Measurements from ENCODE around the gene ENPP1. TPM values are rescaled to one million over a fixed set of nuclear protein-coding genes. Genes with fewer than 3 reads are reported as not detected.
"Not testable (repeated sequence)": the region's sequence is repeated elsewhere in the genome, so short reads cannot be mapped to it uniquely, and the experiment has no call there.

The ENPP1 gene
- total RNA-seq, 2 donors from 2014 or later = 1.0 to 9.5 TPM

DNA sequence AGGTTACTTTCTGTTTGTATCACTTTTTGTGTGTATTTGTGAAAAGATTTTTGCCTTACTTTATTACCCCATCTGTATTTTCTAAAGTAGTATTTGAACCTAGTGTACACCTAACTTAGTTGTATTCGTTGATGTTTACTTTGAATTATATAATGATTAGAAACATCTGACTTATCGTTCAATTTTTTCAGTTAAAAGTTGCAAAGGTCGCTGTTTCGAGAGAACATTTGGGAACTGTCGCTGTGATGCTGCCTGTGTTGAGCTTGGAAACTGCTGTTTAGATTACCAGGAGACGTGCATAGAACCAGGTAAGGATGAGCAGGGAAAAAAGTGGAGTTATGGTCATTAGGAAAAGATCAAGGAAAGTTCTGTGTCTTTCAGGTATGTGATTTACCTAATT lies 42.0 kb downstream of the ENPP1 start:
- ATAC-seq (no peak), DNase-seq (ENCODE audit: low spot score) (no peak)
- Mint-ChIP-seq H3K4me1 (ENCODE audit: low read depth in 2 of 2) (no peaks in the 10 kb centered on the region), H3K4me3 (no peak overlapping the region), H3K36me3 (no peaks in the 10 kb centered on the region), H3K27ac (no peak overlapping the region), H3K27me3 (peaks cover 3 to 27% of the 10 kb centered on the region in 2 donors), H3K9me3 (no peaks in the 10 kb centered on the region)

DNA sequence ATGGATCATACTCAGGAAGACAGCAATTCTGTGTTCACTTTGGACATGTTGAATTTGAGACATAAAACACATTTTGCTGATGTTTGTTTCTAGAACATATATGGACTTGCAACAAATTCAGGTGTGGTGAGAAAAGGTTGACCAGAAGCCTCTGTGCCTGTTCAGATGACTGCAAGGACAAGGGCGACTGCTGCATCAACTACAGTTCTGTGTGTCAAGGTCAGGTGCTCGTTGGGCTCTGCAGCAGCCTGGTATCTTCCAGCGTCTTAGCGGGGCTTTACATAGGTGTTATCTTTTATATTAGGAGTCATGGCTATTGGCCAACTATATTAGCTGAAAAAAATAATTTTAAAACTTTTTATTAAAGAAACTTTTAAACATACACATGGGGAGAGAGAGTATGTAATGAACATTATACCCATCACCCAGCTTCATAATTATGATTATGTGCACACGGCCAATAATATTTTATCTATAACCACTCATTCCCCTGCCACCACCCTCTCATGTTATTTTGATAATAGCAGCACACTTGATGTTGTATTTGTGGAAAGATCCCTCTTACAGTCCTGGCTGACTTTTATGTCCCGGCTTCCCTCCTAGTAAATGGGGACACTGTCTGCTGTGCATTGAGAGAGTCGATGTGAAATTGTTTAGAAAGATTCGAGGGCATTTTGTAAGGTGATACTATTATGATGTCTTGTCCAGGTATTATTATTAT lies 43.4 kb downstream of the ENPP1 start:
- Mint-ChIP-seq H3K4me1 (ENCODE audit: low read depth in 2 of 2) (no peaks in the 10 kb centered on the region), H3K4me3 (no peak overlapping the region), H3K27me3 (peaks cover 0 to 19% of the 10 kb centered on the region in 2 donors), H3K36me3 (no peaks in the 10 kb centered on the region), H3K27ac (no peak overlapping the region), H3K9me3 (no peaks in the 10 kb centered on the region)
- DNase-seq (ENCODE audit: low spot score) = no peak
- ATAC-seq = no peak

- Mint-ChIP-seq H3K4me3 (no peak overlapping the region), H3K27me3 (peaks cover 0 to 12% of the 10 kb centered on the region in 2 donors), H3K9me3 (no peaks in the 10 kb centered on the region), H3K36me3 (no peaks in the 10 kb centered on the region), H3K27ac (no peak overlapping the region), H3K4me1 (ENCODE audit: low read depth in 2 of 2) (no peaks in the 10 kb centered on the region)
- no peak for DNase-seq (ENCODE audit: low spot score)
- ATAC-seq = no peak
These were observed 44.4 kb downstream of the ENPP1 start for GRCh38 chr6:131852200-131852599.

DNA sequence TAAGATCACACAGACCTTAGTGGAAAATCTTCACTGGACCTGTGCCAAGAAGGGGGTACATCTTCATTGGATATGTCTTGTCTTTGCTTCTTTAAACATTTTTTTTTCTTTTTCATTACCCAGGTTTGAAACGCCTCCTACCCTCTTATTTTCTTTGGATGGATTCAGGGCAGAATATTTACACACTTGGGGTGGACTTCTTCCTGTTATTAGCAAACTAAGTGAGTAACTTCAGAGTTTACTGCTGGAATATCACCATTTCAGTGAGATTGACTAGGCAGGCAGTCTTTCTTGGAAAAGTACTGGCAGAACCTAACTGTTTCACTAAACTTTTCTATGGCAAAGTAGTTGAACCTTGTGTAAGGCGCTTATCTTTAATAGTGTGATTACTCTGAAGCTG lies 47.0 kb downstream of the ENPP1 start:
- DNase-seq (ENCODE audit: low spot score) = no peak
- H3K4me1 Mint-ChIP-seq (ENCODE audit: low read depth in 2 of 2) = no peaks in the 10 kb centered on the region
- H3K36me3 Mint-ChIP-seq = no peaks in the 10 kb centered on the region
- no peaks in the 10 kb centered on the region for H3K9me3 Mint-ChIP-seq
- no peak for ATAC-seq
- H3K27ac Mint-ChIP-seq = no peak overlapping the region
- peaks cover 3% of the 10 kb centered on the region in 2 donors for H3K27me3 Mint-ChIP-seq
- H3K4me3 Mint-ChIP-seq = no peak overlapping the region

DNA sequence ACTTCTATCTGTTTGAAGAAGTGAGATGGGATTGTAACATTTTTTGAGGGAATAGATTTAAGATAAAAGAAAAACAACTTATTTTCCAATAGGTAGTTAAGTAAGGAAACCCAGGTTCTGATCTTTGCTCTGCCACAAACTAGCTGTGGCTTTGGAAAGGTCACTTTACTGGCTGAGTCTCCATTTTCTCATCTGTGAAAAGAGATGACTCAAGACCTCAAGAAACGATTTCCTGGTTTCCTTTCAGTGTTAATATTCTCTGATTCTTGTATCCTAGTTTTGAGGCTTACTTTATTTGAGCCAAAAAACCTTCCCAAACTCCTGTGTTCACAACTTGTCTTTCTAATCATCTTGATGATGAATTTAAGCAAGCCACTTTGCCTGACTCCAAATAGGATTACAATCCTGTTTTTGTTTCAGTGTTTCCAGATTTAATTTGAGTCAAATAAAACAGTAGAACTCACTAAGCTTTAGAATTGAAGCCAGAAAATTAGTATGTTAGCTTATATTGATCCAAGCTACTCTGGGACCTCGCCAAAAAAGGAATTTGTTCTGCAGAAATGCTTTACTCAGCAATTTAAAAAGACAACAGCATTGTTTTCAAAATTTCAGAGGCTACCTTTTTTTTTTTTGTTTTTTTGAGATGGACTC lies 51.1 kb downstream of the ENPP1 start:
- no peak overlapping the region for H3K4me3 Mint-ChIP-seq
- no peaks in the 10 kb centered on the region for H3K4me1 Mint-ChIP-seq (ENCODE audit: low read depth in 2 of 2)
- no peak overlapping the region for H3K27ac Mint-ChIP-seq
- ATAC-seq (no peak), DNase-seq (ENCODE audit: low spot score) (no peak)
- no peaks in the 10 kb centered on the region for H3K36me3 Mint-ChIP-seq
- peaks cover 0 to 9% of the 10 kb centered on the region in 2 donors for H3K27me3 Mint-ChIP-seq
- no peaks in the 10 kb centered on the region for H3K9me3 Mint-ChIP-seq

GRCh38 chr6:131859658-131860057 lies 51.8 kb downstream of the ENPP1 start:
- not testable (repeated sequence) for ATAC-seq; H3K9me3 Mint-ChIP-seq; DNase-seq (ENCODE audit: low spot score); H3K4me3 Mint-ChIP-seq; H3K36me3 Mint-ChIP-seq; H3K27ac Mint-ChIP-seq; H3K4me1 Mint-ChIP-seq (ENCODE audit: low read depth in 2 of 2)
- peaks cover 0 to 10% of the 10 kb centered on the region in 2 donors for H3K27me3 Mint-ChIP-seq

GRCh38 chr6:131861381-131861780 lies 53.6 kb downstream of the ENPP1 start:
- Mint-ChIP-seq H3K9me3 (no peaks in the 10 kb centered on the region), H3K27me3 (peaks cover 5 to 13% of the 10 kb centered on the region in 2 donors), H3K36me3 (no peaks in the 10 kb centered on the region), H3K27ac (no peak overlapping the region), H3K4me3 (no peak overlapping the region), H3K4me1 (ENCODE audit: low read depth in 2 of 2) (no peaks in the 10 kb centered on the region)
- no peak for DNase-seq (ENCODE audit: low spot score)
- no peak for ATAC-seq

- Mint-ChIP-seq H3K9me3 (no peaks in the 10 kb centered on the region), H3K4me3 (no peak overlapping the region)
These were observed 54.7 kb downstream of the ENPP1 start for GRCh38 chr6:131862476-131862875.

GRCh38 chr6:131867744-131868143 lies 59.9 kb downstream of the ENPP1 start:
- H3K27ac Mint-ChIP-seq = no peak overlapping the region
- H3K36me3 Mint-ChIP-seq = no peaks in the 10 kb centered on the region
- ATAC-seq (no peak), DNase-seq (ENCODE audit: low spot score) (no peak)
- H3K9me3 Mint-ChIP-seq = no peaks in the 10 kb centered on the region
- H3K4me1 Mint-ChIP-seq (ENCODE audit: low read depth in 2 of 2) = no peaks in the 10 kb centered on the region
- peaks cover 6 to 7% of the 10 kb centered on the region in 2 donors for H3K27me3 Mint-ChIP-seq
- H3K4me3 Mint-ChIP-seq = no peak overlapping the region

More at GRCh38 chr6:131862476-131862875, 54.7 kb downstream of the ENPP1 start:
- DNase-seq (ENCODE audit: low spot score) (no peak), ATAC-seq (no peak)
- Mint-ChIP-seq H3K36me3 (no peaks in the 10 kb centered on the region), H3K27ac (no peak overlapping the region), H3K27me3 (peaks cover 7 to 13% of the 10 kb centered on the region in 2 donors), H3K4me1 (ENCODE audit: low read depth in 2 of 2) (no peaks in the 10 kb centered on the region)

DNA sequence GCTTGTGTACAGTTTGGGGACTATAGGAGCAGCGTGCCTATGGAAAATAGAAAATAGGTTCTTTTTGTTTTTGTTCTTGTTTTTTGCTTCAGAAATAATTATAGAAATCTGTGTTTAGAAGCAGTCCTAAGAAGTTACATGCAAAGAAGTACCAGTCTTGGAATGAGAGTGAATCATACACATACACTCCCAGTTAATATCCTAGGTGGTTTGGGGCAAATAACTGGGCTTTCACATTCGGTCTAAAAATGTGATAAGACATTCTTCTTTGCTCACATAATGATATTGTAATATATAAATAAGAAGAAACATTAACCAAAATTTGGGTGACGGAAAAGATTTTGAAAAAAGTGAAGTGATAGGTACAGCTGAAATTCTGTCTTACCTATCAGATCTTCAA lies 61.0 kb downstream of the ENPP1 start:
- ATAC-seq (no peak), DNase-seq (ENCODE audit: low spot score) (no peak)
- H3K4me1 Mint-ChIP-seq (ENCODE audit: low read depth in 2 of 2) = no peaks in the 10 kb centered on the region
- H3K27me3 Mint-ChIP-seq = peaks cover 5 to 7% of the 10 kb centered on the region in 2 donors
- H3K9me3 Mint-ChIP-seq = no peaks in the 10 kb centered on the region
- no peak overlapping the region for H3K4me3 Mint-ChIP-seq
- H3K36me3 Mint-ChIP-seq = no peaks in the 10 kb centered on the region
- no peak overlapping the region for H3K27ac Mint-ChIP-seq

DNA sequence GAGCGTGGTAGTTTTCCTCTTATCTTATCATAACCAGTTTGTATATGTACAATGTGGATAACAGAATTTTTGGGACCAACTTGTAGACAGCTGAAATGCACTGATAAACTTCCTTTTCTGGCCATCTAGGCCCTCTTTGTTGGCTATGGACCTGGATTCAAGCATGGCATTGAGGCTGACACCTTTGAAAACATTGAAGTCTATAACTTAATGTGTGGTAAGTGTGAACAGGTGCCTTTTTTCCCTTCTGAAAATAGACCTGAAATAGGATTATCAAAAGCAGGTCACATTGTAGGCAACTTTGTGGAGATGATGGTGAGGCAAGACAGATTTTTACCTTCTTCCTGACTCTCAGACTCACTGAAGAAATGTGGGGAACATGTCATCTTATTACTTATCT lies 67.8 kb downstream of the ENPP1 start:
- ATAC-seq = no peak
- Mint-ChIP-seq H3K4me3 (no peak overlapping the region), H3K4me1 (ENCODE audit: low read depth in 2 of 2) (no peaks in the 10 kb centered on the region), H3K9me3 (no peaks in the 10 kb centered on the region), H3K36me3 (no peaks in the 10 kb centered on the region), H3K27me3 (no peaks in the 10 kb centered on the region), H3K27ac (no peak overlapping the region)
- no peak for DNase-seq (ENCODE audit: low spot score)

DNA sequence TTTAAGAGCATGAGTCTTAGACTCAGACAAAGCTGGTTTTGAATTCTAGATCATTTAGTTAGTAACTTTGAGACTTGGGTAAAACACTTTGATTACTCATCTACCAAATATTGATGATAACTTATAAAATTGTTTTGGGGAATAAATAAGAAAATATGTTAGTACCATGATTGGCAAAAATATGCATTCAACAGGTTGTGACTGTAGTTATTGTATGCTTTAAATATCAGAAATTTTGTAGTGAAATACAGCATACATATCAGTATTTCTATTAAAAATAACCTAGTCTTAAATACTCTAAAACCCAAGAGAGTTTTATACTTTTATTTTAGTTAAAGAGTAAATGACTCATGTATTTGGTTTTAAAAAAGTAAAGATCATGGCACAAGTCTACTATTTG lies 68.7 kb downstream of the ENPP1 start:
- Mint-ChIP-seq H3K27me3 (no peaks in the 10 kb centered on the region), H3K4me3 (no peak overlapping the region), H3K27ac (no peak overlapping the region), H3K4me1 (ENCODE audit: low read depth in 2 of 2) (no peaks in the 10 kb centered on the region), H3K9me3 (no peaks in the 10 kb centered on the region), H3K36me3 (no peaks in the 10 kb centered on the region)
- no peak for DNase-seq (ENCODE audit: low spot score)
- ATAC-seq = no peak

DNA sequence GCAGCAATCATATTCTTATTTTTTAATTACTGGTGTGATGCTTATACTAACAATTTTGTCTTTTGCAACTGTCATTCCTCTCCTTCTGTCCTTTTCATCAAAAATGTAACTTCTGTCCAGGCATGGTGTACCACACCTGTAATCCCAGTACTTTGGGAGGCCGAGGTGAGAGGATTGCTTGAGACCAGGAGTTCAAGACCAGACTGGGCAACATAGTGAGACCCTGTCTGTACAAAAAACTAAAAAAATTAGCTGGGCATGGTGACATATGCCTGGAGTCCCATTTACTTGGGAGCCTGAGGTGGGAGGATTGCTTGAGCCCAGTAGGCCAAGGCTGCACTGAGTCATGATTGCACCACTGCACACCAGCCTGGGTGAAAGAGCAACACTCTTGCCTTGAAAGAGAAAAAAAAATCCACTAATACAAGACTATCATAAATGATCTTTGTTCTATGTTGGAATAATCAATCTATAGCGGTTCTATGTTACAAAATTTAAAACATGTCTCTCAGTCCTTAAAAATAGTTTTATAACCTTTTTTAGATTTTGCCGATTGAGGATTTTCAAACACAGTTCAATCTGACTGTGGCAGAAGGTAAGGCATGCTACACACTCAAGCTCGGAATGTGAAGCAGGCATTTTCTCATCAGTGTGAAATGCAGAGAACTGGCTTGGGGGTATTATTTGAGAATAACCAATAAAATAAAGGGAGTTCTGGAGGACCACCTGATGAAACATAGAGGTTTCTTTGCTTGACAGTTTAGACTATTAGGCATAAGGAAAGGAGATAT lies 70.4 kb downstream of the ENPP1 start:
- no peak overlapping the region for H3K4me3 Mint-ChIP-seq
- H3K4me1 Mint-ChIP-seq (ENCODE audit: low read depth in 2 of 2) = no peaks in the 10 kb centered on the region
- H3K9me3 Mint-ChIP-seq = no peaks in the 10 kb centered on the region
- no peaks in the 10 kb centered on the region for H3K27me3 Mint-ChIP-seq
- DNase-seq (ENCODE audit: low spot score) (no peak), ATAC-seq (no peak)
- H3K36me3 Mint-ChIP-seq = no peaks in the 10 kb centered on the region
- no peak overlapping the region for H3K27ac Mint-ChIP-seq

DNA sequence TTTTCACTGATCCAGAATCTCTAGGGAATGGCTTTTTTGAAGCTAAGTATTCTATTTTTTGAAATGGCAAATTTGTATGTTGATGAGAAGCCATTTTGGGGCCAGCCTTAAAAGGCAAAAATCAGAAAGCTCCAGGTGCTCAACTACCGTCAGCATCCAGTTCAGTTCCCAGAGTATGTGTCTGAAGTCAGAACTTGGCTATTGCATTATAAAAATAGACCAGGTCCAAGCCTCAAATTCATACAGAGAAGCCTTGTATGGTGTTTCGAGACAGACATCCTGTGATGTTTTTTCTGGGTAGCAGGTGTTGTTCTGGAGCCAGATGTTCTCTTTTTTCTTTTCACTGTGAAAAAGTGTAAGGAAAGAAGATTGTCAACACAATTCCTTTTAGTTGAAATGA lies 75.2 kb downstream of the ENPP1 start:
- Mint-ChIP-seq H3K36me3 (no peaks in the 10 kb centered on the region), H3K9me3 (no peaks in the 10 kb centered on the region), H3K4me1 (ENCODE audit: low read depth in 2 of 2) (no peaks in the 10 kb centered on the region), H3K27me3 (no peaks in the 10 kb centered on the region), H3K27ac (no peak overlapping the region), H3K4me3 (no peak overlapping the region)
- no peak for ATAC-seq
- DNase-seq (ENCODE audit: low spot score) = no peak
